Stimulated activated CD8-positive, alpha-beta memory T cell treated with anti-CD3 and anti-CD28 coated beads, Interleukin-2, amount 100 ng/mL, for 1 hour (primary cell): ENCODE data around the gene SGPL1.

Experiments
- DNase-seq, 2 donors: peaks; one replicate each; pipeline ENCODE4 v3.0.0-alpha.2; 2020; ENCODE audit warnings: low read depth in 2 of 2

Gene SGPL1

DNA sequence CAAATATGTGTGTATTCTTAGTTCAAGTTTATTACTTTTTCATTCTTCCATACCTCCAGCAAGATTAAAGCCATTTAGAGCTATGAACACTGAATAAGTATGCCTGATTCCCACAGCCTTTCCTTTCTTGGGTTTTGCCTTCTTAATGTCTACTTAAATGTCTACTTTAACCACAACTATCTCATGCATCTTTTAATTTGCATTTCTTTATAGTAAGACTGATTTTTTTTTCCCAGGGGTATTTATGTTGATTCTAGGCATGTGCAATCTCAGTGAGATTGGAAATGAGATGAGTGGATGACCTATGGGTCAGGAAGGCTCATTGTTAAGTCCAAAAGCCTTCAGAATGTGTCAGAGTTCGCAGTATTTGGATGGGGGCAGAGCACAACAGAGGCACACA, 69.0 kb downstream of the SGPL1 start:
- DNase-seq, result no peak

DNA sequence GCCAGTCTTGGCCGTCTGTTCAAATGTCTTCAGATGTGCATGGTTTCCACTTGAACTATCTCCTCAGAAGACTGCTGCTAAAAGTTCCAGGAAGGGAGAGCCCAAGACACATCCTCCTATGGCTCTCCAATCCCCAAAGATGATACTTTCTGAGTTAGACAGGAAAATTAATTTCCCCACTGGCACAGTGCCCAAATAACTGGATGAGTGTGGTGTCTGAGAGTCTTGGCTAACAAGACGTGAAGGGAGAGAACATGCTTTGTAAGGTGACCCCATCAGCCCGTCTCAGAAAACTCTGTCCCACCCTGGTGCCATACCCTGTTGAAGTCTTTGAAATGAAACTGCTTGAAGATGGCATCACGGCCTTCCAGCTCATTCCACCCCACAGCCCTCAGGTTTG, 69.7 kb downstream of the SGPL1 start:
- DNase-seq, result no peak

DNA sequence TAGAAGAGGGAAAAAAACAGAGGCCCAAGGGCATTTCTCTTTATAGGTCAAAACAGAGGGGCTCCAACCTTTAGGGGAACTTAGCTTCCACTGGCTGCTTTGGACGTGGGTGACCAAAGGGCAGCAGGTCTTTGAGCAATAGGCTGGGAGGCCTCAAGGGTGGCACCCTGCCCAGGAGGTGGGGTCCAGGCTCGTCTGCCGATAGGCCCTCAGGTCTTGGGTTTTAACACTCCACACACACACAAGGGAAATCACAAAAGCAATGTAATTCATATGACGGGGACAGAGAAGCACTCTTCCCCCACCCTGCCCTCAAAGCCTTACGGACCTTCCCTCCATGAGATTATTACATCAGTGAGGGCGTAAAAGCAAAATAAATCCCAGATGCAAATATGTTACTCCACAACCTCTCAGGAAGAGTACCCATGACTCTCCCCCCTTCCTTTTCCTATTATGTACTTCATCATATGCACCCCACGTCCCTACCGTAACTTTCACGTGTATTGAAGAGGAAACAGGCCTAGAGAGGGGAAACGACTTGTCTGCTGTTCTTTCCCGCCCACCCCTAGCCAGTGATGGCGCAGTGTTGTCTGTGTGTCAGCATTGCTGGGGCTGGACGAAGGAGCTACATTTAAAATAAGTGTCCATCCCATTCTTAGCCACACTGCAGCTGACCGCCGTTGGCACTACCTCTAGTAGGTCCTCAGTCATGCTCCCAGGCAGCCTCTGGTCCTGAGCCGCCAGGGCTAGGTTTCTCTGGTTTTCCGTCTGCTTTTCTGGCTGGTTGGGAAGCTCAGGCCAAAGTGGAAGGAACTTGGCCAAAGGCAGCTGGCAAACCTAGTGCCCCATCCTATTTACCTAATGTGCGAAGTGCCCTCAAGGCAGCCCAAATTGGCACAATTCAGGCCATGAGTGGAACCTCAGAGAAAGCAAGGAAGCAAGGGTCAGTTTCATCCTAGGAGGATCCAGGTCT, 70.5 kb downstream of the SGPL1 start:
- no peak for DNase-seq

DNA sequence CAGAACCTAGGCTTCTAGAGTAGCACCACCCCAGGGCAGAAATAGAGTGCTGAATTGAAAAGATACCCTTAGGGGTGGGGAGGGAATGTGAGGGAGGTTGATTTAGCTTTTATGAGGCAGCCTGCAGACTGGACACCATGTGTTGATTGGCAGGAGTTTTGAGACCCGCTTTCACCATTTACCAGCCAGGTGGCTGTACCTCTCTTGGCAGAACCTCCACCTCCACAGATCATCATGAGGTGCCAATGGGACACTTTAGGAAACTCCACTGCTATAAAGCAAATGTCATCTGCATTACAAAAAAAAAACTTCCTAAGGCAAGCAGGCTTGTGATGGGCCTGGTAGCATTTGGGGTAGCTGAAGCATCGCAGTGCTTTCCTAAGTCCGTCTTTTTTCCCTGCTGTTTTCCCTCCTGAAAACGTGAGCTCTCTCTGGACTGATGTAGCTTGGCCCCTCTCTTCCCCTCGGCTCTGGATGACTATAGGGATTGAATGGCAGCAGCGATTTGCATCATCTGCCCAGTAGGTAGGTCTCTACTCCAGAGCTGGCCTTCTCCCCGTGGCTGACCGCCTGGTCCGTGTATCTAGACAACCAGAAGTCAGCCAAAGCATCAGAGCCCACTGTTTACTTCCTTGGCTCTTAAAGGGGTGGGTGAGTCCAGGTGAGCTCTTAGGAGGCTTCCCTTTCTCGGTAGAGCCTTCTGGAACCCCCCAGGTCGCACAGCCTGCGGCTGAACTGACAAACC, 71.3 kb downstream of the SGPL1 start:
- no peak for DNase-seq

DNA sequence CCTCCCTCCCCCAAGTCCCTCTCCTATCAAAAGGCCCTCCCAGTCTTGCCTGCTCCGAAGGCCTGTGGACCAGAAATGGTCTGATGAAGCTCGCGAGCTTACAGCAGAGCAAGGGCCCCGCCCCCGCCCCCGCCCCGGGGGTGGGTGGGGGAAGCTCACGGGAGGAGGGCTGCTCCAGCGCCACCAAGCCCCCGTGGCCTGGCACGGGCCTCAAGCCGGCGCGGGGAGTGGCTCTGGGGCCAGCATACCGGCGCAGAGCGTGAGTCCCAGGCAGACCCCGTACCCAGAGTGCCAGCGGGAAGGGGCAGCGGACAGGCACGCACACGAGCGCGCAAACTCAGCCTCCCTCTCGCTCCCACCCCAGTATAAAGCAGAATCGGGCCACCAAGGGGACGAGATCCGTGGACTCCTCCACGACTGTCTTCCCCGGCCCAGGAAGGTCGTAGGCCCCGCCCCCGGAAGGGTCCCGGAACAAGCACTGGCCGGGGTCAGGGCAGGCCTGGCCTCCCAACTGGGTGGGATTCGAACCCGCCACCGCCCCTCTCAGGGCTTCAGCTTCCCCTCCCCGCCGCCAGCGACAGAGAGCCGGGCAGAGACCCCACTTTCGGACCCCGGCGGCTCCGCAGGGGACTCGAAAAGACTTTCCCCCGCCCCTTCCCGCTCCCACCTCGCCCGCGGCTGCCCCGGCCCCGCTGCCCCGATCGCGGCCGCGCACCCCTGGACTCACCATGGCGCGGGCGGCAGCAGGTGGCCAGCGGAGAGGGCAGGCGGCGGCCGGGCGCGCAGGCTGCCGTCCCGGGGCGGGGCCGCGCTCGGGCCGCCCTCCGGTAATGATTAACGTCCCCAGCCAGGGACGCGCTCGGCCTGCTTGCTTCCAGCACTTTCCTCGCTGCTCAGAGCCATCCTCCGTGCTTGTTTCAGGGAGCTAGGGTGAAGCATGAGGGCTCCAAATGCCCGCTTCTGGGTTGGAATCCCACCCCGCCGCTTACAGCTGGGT, 72.4 kb downstream of the SGPL1 start, which contains the start of gene PCBD1:
PCBD1 (minus strand) TSS at position 762 of the 997 bp plus-strand sequence; CDS start at position 730, 32 bp downstream.
- DNase-seq, result peak; percentile 40 to 47

DNA sequence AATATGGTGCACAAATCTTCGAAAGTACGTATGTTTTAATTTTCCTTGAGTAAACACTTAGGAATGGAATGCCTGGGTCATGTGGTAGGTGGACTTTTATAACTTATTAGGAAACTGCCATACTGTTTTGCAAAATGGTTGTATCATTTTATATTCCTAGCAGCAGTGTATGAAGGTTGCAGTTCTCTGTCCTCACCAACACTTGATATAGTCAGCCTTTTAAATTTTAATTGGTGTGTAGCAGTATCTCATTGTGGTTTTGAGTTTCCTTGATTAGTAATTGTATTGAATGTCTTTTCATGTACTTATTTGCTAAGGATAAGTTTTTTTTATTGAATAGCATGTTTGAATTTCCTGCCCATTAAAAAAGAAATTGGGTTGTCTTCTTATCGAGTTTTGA, 73.5 kb downstream of the SGPL1 start:
- DNase-seq, result no peak

DNA sequence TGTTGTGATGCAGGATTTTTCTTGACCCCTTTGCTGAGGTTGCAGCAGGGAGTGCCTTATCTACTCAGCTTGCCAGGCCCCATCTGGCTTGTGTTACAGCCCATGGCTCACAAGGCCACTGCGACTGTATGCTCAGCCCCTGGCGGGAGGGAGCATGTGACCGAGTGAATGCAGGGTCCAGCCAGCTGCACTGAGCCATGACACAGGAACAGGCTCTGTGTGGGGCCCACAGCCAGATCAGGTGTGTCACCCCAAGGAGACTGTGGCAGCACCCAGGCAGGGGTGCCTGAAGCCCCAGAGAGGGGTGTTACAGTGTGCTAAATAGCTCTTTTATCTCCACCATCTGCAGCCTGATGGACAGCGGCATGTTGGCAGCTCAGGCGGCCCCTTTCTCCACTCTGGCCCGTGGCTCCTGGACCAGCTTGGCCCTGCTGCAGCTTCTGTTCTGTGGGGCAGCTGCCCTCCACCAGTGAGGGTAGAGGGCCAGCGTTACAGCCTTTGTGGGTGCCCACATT, 75.2 kb downstream of the SGPL1 start:
- no peak for DNase-seq

DNA sequence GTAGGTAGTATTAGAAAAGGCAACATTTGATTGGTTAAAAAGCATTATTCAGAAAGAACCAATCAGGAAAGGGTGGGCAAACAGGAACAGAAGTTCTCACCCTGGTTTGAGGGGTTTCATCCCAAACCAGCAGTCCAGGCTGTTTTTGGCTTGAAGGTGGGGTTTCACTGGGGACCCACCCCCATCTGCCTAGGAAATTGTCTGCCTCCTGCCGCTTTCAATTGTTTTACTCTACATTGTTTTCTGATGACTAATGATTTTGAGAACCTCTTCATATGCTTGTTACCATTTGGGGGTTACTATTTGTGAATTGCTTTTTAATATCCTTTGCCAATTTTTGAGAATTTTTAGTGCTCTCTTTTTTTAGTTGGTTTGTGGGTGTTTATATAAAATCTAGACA, 75.9 kb downstream of the SGPL1 start:
- DNase-seq, result no peak

DNA sequence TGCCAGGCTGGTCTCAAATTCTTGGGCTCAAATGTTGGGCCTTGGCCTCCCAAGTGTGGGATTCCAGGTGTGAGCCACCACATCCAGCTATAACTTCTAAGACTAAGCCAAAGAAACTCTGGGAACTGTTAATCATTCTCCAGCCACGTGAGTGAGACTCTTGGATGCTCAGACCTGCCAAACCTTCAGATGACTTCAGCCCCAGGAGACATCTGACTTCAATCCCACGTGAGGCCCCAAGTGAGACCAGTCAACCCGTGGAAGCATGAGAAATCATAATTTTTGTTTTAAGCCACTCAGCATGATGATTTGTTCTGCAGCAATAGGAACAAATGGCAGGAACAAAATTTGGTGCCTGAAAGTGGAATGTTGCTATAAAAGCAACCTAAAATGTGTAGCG, 76.9 kb downstream of the SGPL1 start:
- DNase-seq, result no peak

DNA sequence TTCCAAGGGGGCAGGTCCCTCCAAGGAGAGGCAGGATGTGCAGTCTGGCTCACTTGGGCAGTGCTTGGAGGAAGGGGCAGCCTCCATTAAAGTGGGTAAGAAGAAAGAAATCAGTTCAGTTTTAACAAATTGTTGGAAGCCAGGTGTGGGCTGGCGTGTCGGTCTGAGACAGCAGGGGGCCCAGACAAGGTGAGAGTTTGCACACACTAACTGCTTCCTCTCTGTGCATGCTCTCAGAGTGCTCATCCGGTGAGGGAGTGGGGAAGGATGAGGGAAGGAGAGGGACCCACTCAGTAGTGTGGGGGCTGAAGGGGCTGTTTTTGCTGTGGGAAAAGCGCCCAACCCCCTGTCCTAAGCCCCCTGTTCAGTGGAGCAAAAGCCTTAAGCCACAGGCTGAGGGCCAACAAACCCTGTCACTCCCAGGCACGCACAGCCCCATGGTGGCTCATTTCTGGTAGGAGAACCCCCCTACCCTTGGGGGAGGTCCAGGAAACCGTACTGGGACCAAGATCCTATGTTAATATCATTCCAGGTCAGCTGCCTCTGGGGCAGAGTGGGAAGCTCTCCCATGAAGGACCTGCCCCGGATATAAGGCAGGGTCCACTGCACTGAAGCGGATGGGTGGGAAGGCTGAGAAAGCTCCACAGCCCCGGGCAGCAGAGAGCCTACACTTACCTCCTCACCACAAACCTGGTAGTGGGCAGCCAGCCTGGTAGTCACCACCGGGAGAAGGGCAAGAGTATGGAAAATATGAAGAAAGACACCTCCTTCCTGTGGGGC, 77.7 kb downstream of the SGPL1 start:
- DNase-seq, result no peak

DNA sequence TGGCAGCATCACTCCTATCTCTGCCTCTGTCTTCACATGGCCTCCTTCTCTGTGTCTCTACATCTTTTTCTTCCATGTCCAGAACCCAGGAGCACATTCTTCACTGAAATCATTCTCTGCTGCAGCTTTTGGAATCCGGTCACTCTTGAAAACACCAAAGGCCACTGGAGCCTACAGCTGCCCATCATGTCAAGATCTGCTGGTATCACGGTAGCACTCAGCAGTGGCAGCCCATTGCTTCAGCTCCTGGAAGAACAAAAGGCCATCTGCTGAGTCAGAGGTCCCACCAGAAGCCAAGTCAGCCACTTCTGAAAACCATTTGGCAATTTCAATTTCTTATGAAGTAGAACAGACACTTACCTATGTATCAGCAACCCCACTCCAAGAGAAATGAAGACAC, 78.7 kb downstream of the SGPL1 start:
- DNase-seq, result no peak

DNA sequence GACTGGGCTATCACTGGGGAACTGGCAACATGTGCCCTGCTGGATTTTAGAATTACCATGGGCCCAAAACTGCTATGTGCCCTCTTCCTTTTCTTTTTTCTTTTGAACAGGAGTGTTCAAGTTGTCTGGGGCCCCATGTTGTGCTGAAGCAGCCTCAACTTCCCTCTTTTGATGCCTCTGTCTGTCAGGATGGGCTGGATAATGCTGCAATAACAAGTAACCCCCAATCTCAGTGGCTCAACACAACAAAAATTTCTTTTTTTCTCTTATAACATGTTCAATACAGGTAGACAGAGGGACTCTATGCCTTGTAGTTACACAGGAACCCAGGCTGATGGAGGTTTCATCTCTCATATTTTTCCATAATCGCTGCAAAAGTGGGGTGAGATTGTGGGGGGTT, 80.8 kb downstream of the SGPL1 start:
- DNase-seq, result no peak

DNA sequence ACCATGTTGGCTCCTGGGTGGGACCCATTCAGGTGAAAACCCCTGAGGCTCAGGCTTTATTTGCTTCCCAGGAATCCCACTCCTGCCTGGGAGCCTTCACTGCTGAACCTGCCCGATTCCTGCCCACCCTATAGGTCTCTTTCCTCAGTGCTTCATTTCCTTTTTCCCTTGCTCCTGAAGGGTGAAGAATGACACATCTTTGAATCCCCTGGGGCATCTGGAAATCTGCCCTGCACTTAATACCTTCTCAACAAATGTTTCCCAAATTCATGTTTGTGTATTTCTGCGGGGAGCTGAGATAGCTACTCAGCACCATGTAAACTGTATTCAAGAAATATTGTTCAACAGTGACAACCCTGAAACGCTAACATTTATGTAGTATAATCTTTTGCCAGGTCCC, 82.9 kb downstream of the SGPL1 start:
- no peak for DNase-seq

DNA sequence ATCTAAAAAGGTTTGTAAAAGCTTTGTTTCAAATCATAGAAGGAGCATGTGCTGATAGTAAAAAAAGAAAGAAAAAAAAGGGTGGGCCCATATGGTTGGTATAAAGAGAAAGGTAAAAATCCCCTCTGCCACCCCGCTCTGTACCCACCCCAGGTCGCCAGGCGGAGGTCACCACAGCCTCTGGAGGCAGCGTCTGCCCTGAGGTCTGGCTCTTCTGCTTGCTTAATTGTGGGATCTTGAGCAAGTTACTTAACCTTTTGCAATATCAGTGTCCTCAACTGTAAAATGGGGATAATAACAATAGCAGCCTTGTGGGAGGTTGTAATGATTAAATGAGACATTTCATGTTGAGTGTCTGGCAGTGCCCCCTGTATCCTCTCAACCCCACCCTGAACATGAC, 83.3 kb downstream of the SGPL1 start:
- no peak for DNase-seq

DNA sequence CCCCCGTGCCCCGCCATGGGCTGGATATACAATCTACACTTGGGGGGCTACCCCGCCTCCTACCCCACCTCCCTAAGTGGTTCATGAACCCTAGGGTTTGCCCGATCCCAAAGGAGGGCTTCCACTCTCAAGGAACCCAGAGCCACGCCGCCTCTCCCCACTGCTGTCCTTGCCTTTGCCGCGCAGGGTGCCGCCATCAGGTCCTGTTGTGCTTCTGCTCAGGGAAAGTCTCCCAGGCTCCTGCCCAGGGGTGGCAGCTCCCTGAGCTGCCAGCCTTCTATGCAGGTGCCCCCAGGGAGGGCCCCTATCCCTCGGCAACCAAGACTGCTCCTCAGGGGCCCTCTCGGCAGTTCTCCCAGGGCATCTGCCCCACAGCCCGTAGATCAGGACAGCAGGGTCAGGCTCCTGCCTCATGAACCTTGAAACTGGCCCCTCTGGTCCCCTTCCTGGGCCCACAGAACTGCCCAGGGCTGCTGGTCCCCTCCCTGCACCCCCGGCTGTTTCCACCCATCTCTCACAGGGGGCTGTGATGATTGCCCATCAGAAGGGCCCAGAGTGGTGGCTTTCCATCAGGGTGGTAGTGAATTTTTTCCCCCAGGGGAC, 85.6 kb downstream of the SGPL1 start:
- no peak for DNase-seq

DNA sequence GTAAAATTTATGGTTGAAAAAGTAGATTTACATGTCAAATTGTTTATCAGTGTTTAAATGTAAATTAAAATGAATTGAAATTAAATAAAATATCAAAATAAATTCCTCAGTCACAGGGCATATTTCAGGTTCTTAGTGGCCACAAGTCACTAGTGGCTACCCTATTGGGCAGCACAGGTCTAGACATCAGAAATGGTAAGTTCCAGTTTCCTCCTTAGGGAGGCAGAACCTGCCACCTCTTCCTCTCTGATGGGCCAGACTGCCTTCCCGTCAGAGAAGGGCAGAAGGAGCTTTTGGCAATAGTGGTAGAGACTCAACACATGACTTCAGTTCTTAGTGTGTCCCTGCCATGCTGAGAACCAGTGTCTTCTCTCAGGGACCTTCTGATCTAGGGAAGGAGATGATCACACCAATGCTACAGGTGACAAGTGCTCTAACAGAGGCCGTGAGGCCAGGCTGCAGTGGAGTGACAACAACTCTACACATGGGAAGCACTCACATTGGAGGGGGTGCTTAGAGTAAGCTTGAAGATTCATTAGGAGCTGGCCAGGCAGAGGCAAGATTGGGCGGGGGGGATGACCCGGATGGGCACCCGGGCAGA, 87.0 kb downstream of the SGPL1 start:
- no peak for DNase-seq

DNA sequence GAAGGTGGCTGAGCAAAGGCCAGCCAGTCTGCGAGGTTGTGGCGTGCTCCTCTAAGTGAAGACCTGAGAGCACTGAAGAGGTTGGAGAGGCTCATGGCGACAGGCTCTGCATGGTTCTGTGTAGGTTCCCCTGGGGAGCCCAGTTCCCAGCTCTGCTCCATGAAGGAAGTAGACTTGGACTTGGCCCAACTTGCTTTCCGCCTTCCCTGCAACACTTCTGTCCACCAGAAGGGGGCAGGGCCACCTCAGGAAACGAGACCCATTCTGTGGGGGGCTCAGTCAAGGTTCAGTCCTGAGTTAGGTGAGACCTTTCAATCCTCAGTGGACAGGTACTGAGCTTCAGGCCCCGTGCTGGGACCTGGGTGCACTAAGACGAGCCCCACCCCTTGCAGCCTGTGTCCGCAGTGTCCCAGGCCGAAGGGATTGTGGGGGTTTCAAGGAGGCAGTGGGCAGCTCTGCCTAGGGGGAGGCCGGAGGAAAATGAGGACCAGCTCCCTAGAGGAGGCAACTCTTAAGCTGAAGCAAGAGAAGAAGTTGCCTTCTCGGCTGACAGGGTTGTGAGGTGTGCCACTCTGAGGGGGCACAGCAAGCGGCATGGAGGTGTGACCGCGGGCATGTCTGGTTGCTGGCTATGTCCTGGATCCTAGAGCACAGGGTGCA, 87.6 kb downstream of the SGPL1 start:
- DNase-seq, result no peak

DNA sequence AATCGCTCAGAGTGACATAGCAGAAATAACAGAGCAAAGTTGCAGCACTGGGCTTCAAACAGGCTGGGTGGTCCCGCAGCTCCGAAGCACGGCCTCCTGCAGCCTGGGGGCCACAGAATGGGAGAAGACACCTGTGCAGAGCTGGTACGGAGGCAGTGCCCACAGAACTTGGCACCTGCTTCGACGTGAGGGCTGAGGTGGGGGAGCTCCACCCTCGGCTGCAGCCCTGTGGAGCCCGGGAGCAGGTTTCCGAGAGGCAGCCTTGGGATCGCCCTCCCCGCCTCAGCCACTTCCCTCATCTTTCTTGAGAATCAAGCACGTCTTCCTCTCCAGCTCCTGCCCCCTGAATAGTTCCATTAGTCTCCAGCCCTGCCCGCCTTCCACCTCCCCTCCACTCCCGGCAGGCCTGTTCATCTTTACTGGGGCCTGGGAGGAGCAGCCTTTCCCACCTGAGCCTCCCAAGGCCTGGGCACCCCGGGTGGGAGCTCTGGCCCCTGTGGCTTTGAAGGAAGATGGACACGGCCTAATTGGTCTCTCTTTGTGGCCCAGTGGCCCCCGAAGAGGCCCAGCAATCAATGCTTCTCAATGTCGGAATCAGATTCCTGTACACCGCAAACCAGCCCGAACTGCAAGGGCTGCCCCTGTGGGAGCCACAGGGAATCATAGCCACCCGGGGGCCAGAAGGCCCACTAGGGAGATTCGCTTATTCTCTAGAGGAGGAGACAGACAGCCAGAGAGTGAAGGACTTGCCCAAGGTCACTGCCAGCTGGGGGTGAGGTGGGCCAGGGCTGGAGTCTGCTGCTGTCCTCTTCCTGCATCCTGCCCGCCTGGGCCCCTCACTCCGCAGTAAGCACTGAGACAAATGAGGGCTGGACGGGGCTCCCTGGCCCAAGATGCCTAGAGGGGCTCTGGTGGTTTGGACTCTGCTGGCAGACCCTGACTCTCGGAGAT, 89.6 kb downstream of the SGPL1 start:
- DNase-seq, result no peak
